ENCODE results near the gene NKX1-2. TPM values are rescaled to one million over a fixed set of nuclear protein-coding genes. Genes with fewer than 3 reads are reported as not detected.

NKX1-2 gene
- total and polyA plus RNA-seq, 8 donors, result not detected

GRCh38 chr10:124495725-124496124 is 45.9 kb upstream of the NKX1-2 start:
- no peaks in the 10 kb centered on the region for H3K36me3 ChIP-seq
- DNase-seq (no peak), ATAC-seq (no peak)
- intact Hi-C loops (cut with DNase I), result no loop called here
- no peaks in the 10 kb centered on the region for H3K4me1 ChIP-seq
- no peaks in the 10 kb centered on the region for H3K9me3 ChIP-seq
- TF ChIP-seq CTCF (IDR thresholded peaks at IDR 0.05), result no peak
- no peak overlapping the region for H3K27ac ChIP-seq
- no peaks in the 10 kb centered on the region for H3K27me3 ChIP-seq
- no peak overlapping the region for H3K4me3 ChIP-seq

- intact Hi-C loops (cut with DNase I), result no loop called here
- no peak overlapping the region for H3K27ac ChIP-seq
- no peak for TF ChIP-seq CTCF (IDR thresholded peaks at IDR 0.05)
- ATAC-seq (no peak), DNase-seq (no peak)
- H3K27me3 ChIP-seq, result no peaks in the 10 kb centered on the region
- H3K36me3 ChIP-seq, result no peaks in the 10 kb centered on the region
- H3K9me3 ChIP-seq, result no peaks in the 10 kb centered on the region
- no peak overlapping the region for H3K4me3 ChIP-seq
- no peaks in the 10 kb centered on the region for H3K4me1 ChIP-seq
These were observed 45.3 kb upstream of the NKX1-2 start for GRCh38 chr10:124495162-124495561.

GRCh38 chr10:124494046-124494807 is 44.4 kb upstream of the NKX1-2 start:
- no peak overlapping the region for H3K4me3 ChIP-seq
- ATAC-seq, result peak; percentile 38

GRCh38 chr10:124493214-124493882 is 43.5 kb upstream of the NKX1-2 start:
- DNase-seq (no peak), ATAC-seq (peak; percentile 66)

More at GRCh38 chr10:124494046-124494807, 44.4 kb upstream of the NKX1-2 start:
- DNase-seq, result peak in 1 of 4 donors; percentile 46
- intact Hi-C loops (cut with DNase I), result no loop called here
- Histone ChIP-seq H3K9me3 (no peaks in the 10 kb centered on the region), H3K4me1 (no peaks in the 10 kb centered on the region), H3K36me3 (no peaks in the 10 kb centered on the region), H3K27ac (no peak overlapping the region), H3K27me3 (no peaks in the 10 kb centered on the region)
- TF ChIP-seq CTCF (IDR thresholded peaks at IDR 0.05), result no peak

More at GRCh38 chr10:124493214-124493882, 43.5 kb upstream of the NKX1-2 start:
- Histone ChIP-seq H3K9me3 (no peaks in the 10 kb centered on the region), H3K4me1 (no peaks in the 10 kb centered on the region), H3K27me3 (no peaks in the 10 kb centered on the region), H3K27ac (no peak overlapping the region), H3K4me3 (no peak overlapping the region), H3K36me3 (no peaks in the 10 kb centered on the region)
- TF ChIP-seq CTCF (IDR thresholded peaks at IDR 0.05), result no peak
- intact Hi-C loops (cut with DNase I), result no loop called here
